GM18498 (cell line): Measurements from ENCODE around the gene PRRX2.
A peak's percentile ranks its signal among the peaks of the same experiment; 100 is the strongest.
"Not testable (repeated sequence)": the region's sequence is repeated elsewhere in the genome, so short reads cannot be mapped to it uniquely, and the experiment has no call there.

ENCODE experiments used
- ATAC-seq: cut with Tn5 transposase; IDR thresholded peaks from one replicate; pipeline ENCODE4 v1.9.1; 2021; ENCODE audit warnings: mild to moderate bottlenecking, moderate library complexity; ENCODE audit not compliant: unreplicated experiment

PRRX2 gene

DNA sequence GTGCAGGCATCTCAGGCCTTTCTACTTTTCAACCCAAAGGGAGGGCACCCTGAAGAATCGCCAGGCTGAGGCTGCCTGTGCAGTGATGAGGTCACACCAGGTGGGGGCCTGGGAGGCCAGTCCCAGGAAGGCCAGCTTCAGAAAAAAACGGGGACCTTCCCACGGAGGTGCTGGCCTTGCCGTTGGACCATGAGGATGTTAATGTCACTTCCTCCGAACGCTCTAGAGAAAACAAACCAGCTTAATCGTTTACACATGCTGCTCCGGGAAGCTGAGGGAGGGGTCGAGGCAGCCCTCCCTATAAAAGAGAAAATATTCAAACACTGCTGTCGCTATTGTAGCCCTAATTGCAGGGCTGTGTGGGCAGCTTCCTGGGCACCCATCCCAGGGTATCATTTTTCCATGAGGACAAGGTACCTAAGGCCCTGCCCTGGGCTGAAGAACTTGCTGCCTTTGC, 60.4 kb downstream of the PRRX2 start:
- ATAC-seq = no peak

DNA sequence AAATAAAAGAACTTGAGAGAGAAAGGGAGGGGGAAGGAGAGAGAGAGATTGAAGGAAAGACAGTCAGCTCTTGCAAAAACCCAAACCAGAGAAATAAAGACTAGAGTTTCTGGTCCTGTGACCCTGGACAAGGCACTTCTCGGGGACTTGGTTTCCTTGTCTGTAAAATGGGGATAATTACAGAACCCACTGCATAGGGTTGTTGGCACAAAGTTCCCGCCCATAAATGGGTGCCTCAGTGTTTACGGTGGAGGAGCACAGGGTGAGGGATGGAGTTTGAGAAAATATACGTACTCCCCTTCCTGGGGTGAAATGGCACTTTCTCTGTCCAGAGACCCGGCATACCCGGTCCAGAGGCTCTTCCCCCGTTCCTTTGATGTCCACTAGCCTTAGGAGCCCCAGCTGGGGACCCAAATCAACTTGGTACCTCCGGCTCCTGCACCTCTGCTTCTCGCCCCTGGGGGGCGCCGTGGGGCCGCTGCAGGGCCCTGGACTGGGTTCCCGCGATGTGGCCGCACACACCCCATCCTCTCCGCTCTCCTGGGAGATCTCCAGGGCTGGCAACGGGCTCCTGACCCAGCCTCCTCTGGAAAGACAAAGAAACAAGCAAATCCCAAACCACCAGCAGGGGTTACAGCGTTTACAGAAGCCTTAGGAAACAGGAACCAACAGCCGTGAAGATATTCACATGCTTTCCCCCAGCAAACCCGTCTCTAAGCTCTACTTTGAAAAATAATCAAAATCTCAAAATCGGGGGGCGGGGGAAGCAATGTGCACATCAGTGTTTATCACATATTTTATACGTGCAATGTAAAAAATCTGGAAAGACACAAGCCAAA, 61.1 kb downstream of the PRRX2 start:
- ATAC-seq = no peak

DNA sequence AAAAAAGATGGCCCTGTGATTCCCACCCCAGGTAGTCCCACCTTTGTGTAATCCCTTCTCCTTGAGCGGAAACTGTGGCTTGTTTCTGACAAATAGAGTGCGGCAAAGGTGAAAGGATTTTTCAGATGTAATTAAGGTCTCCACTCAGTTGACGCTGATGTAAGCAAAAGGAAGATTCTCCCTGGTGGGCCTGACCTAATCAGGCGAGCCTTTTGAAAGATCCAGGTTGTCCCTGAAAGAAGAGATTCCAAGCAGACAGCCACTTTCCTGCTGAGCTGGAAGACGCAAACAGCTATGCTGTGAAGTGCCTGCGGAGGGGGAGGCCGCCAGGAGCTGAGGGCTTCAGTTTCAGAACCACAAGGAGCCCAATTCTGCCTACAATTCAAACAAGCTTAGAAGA, 63.3 kb downstream of the PRRX2 start:
- no peak for ATAC-seq

DNA sequence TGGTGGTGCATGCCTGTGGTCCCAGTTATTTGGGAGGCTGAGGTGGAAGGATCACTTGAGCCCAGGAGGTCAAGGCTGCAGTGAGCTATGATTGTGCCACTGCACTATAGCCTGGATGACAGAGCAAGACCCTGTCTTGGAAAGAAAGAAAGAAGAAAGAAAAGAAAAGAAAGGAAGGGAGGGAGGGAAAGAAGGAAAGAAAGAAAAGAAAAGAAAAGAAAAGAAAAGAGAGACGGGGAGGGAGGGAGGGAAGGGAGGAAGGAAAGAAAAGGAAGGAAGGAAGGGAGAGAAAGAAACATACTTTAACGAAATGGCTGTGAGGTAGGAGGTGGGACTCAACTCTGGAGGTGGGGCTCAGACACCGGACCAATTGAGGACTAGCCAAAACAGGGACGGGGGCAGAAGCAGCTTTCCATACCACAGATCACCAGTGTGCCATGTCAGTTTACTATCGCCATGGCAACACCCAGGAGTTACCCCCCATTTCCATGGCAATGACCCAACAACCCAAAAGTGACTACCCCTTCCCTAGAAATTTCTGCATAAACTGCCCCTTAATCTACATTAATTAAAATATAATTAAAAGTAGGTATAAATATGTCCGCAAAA, 66.1 kb downstream of the PRRX2 start:
- no peak for ATAC-seq

DNA sequence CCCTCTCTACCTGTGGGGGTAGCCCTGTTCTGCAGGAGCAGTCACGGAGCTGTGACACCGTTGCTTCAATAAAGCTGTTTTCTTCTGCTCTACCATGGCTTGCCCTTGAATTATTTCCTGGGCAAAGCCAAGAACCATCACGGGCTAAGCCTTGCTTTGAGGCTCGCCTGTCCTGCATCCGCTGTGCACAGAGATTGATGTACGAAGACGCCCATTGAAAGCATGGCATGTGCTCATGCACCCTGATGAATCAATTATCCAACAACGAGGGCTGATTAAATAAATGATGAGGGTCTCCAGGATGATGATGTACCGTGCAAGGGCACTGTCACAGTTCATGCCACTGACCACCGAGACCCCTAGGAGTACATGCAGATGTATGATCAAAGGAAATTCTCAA, 66.7 kb downstream of the PRRX2 start:
- ATAC-seq = no peak

DNA sequence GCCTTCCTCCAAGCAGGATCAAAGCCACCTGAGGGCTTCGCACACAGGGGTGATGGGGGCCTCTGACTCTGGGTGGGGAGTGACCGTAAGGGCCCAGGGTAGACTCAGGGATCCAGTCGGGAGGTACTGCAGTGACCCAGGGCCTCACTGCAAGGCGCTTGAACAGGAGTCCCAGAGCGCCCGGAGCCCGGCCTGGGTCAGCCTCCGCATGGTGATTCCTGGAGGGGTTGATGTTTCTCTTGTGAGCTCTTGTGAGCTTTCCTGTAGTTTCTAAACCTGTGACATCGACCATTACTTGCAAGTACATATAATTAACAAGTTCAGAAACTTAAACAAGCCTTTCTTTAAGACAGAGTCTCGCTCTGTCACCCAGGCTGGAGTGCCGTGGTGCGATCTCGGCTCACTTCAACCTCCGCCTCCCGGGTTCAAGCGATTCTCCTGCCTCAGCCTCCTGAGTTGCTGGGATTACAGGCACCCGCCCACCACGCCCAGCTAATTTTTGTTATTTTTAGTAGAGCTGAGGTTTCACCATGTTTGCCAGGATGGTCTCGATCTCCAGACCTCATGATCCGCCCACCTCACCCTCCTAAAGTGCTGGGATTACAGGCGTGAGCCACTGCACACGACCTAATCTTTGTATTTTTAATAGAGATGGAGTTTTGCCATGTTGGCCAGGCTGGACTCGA, 67.6 kb downstream of the PRRX2 start:
- ATAC-seq = no peak

DNA sequence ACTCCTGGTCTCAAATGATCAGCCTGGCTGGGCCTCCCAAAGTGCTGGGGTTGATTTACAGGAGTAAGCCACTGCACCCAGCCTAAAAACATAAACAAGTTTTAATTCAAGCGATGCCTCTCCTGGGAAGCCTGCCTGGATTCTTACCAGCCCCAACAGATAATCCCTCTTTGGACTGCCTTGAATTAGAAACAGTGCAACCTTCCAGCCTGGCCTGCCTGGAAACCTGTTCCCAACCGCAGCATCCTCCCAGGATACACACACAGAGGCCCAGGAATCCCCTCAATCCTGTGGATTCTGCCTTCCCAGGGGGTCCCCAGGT, 68.1 kb downstream of the PRRX2 start:
- no peak for ATAC-seq

DNA sequence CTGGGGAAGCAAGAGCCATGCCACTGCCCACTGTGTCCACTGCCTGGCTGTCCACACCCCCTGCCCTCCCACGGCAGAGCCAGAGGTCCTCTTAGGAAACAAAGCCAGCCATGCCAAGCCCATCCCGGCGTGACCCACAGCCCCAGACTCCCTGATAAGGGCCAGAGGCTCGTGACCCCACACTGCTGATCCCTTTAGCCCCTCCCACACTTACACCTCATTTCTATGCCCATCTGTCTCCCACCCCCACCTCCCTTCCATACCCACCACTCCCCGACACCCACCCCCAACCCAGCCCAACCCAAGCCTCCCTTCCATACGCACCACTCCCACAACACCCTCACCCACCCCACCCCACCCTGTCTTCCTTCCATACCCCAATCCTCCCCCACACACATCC, 70.1 kb downstream of the PRRX2 start:
- no peak for ATAC-seq

DNA sequence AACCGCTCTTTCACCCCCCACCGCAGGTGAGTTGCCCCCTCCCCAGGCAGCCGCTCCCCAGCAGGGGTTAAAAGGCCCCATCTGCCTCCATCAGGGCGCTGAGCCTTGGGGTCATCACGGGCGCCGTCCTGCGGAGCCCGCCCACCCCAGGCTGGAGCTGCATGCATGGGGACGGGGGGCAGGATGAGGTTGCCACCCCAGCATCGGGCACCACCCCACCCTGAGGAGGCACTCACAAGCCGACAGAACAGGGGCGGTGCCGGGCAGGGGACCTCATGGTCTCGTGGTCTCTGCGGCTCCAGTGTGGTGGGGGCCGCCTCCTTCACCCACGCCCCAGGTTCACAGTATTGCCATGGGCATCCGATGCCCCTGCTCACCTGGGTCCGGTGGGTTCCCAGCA, 70.9 kb downstream of the PRRX2 start:
- ATAC-seq = no peak

DNA sequence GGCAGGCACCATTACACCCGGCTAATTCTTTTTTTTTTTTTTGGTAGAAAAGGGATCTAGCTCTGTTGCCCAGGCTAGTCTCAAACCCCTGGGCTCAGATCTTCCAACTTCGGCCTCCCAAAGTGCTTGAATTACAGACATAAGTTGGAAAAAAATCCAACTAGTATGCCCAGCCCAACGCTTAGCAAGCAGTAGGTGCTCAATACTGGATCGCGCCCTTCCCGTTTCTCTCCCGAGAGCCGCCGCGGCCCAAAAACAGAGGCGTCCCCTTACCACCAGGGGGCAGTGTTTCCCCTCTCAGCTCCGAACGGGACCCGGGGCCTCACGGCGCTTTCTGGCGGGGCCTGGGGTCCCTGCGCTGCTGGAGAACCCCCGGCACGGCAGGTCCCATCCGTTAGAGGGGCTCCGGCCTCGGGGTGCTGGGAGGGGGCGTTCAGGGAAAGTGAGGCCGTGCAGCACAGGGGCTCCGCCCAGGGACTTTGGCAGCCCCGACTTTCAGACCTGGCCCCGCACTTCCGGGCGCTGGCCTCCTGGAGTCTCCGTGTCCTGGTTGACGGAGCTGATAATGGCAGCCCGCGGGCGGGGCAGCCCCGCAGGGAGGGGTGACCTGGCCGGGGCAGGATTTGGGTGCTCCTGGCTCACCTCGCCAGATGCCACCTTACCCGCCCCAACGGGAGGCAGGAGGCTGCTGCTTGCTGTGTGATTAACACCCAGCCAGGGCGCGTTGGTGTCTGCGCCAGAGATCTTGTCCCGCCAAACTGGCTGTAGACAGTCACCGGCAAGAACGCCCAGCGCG, 72.2 kb downstream of the PRRX2 start:
- ATAC-seq = peak; percentile 60

DNA sequence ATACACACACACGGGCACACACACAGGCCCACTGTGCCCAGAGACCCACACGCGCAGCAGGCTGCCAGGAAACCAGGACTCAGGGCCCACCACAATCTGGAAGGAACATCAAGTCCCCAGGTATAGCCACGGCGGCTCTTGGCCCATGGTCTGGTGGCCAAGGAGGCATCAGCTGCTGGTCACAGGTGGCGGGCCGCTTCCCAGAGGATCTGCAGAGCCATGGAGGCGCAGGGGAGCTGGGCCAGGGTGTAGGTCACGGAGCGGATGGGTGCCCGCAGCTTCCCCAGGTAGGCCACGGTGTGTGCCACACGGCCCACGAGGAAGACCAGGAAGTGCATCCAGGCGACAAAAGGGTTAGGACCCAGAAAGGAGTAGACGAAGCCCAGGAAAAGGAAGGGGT, 74.0 kb downstream of the PRRX2 start:
- no peak for ATAC-seq

DNA sequence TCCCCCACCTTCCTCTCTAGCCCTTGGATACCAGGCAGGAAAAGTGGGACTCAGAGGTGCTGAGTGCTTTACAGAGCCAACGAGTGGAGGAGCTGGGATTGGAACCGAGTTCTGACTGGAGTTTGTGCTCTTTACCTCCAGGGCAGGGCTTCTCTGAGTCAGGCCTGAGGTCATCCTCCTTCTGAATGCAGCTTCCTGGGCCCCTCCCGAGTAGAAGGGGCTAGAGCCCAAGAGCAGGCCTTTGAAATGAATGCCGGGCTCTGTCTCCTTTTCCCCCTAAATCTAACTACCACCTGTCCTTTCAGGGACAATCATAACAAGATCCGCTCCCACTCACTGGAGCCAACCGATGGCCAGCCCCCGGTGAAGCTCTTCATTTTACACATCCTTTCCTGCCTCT, 74.7 kb downstream of the PRRX2 start:
- no peak for ATAC-seq

DNA sequence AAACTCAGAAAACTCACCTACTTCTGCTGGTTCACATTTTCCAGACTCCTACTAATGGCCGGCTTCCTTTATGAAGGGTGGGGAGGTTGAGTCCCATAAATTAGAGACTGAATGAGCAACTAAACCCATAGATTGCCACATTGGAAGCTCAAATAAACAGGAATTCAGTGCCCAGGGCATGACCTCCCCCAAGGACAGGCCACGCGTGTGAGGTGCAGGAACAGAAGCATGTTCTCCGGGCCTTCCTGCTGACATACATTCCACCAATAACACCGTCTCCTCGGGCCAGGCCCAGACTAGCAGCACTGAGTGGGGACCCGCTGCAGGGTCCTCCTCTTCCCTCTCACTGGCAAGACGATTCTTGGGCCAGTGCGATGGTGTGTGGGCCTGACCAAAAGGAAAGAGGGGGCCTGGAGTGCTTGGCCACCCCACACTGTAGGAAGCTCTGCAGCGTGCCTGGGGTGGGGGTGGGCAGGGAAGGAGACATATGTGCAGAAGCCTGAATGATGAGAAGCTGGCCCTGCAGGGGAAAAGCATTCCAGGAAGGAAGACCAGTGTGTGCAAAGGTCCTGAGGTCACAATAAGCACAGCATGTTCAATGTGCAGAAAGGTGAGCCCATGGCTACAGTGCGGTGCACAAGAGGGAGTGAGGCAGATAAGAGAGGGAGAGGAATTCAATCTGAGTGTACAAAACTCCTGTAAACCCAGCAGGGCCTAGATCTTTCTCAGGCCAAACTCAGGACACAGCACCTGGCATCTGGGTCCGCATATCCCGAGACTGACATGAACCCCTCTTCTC, 75.4 kb downstream of the PRRX2 start:
- ATAC-seq = no peak

DNA sequence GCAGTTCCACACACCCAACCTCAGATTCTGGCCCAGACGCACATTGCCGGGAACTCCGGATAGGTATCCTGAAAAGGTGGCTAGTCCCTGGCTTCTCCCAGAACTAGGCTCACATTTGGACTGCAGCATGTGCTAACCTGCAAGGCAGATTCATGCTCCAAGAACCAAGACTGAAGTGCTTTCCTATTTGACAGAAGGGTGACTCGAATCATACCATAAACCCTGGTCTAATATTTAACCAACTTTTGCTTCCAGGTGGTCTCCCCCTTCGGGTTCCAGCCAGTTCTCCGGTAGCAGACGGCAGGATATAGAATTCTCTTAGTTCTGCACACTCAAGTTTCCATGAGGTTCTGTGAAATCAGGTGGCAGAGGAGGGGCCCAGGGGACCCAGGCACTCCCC, 79.8 kb downstream of the PRRX2 start:
- ATAC-seq = no peak

DNA sequence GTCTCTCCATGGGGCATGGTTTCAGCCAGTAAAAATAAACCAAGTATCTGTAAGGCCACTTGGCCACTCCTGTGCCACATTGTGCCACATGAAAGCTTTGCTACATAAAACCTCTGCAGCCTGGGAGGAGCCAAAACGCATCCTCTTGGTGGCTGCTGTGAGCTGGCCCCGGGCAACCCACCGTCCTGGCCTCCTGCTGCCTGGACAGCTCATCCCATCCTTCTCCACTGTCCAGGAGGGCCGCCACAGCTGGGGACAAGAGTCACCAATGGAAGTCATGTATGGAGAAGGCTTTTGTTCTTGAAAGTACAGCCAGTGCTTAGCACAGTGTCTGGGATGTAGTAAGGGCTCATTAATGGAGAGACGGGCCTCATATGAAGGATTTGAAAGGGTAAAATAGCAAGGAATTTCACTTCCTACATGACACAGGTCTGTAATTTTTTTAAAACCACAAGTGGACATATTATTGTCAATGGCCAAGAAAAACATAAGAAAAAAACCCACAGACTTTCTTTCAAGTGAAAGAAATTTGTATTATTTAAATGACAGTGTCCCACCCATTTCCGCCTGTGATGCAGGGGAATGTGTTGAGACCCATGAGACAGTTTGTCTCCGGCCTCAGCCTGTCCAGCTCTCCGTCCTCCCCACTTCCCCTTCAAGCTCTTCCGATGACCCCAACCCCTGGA, 80.8 kb downstream of the PRRX2 start:
- ATAC-seq = no peak

DNA sequence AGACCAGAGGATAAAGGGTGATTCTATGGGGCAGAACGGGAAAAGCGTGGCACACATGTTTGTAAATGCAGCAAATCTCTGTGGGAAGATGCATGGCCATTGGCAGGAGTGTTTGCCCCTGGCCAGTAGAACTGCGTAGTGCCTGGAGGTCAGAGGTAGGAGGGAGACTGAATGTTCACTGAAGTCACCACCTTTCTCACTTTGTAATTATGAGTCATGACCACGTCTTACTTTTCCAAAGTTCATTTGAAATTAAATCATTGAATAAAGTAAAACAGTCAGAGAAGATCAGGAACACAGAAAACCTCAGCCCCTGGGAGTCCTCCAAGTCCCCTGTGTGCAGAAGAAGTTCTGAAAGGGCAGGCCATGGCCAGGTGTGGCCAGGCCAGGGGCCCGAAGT, 82.8 kb downstream of the PRRX2 start:
- no peak for ATAC-seq

DNA sequence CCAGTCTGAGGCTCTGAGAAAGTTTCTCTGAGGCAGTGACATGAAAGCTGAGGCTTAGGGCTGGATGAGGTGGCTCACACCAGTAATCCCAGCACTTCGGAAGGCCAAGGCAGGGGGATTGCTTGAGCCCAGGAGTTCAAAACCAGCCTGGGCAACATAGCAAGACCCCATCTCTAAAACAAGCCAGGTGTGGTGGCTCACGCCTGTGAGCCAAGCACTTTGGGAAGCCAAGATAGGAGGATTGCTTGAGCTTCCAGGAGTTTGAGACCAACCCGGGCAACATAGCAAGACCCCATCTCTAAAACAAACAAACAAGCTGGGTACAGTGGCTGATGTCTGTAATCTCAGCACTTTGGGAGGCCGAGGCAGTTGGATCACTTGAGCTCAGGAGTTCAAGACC, 83.6 kb downstream of the PRRX2 start:
- ATAC-seq = not testable (repeated sequence)

DNA sequence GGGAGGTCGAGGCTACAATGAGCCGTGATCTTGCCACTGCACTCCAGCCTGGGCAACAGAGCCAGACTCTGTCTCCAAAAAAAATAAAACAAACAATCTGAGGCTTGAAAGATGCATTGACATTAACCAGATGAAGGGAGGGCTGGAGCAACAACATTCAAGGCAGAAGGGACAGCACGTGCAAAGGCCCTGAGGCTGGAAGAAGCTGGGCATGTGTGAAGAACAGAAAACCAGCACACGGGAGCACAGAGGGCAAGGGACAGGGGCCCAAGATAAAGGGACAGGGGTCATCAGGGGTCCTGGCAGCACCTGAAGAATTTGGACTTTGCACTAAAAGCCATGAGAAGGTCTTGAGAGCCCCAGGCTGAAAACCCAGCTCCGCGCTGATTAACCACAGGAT, 84.1 kb downstream of the PRRX2 start:
- ATAC-seq = no peak

DNA sequence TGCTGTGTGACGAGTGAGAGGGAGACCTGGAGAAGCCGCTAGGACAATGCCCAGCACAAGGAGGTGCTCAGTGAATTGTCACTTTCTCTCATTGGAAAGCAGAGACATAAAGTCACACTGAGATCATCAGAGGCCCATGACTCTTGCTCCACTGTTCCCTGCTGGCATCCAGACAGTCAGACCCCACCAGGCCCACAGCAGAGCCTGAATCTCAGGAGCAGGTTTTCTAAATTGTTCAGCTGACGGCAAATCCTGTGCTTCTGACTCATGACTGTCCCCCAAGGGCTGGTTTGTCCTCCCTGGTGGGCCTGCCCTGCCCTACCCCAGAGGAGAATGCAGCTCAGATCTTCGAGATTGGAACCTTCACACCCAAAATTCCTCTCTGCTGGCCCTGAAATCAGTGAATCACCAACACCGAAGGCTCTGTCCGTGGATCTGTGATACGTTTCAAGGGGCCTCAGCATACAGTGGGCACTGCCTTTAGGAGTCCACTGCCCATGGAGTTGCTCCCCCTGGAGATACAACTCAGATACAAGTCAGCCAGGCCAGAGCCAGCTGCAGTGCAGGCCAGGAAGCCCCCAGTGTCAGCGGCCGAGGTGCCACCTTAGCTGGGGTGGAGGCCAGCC, 84.7 kb downstream of the PRRX2 start:
- ATAC-seq = no peak
